GM08714 (cell line): ENCODE measurements around the gene ELOB.

ENCODE experiments used
- H3K4me3 ChIP-seq: fragments of 200-500 bp; sonication (Bioruptor generic); 2 replicates; pipeline ENCODE4 v1.5.1; 2014; ENCODE audit warnings: mild to moderate bottlenecking, low read length, inconsistent platforms
- ZNF274 ChIP-seq: IDR thresholded peaks from 2 replicates; pipeline ENCODE4 v1.6.1; 2012; ENCODE audit warnings: mild to moderate bottlenecking, low read depth, low read length

ELOB gene

GRCh38 chr16:2761886-2762583 lies 15.0 kb downstream of the ELOB start:
- TF ChIP-seq ZNF274 = no peak
- no peak overlapping the region for H3K4me3 ChIP-seq

- no peak overlapping the region for H3K4me3 ChIP-seq
- TF ChIP-seq ZNF274 = no peak
Measured at GRCh38 chr16:2761472-2761871, 15.6 kb downstream of the ELOB start.

- TF ChIP-seq ZNF274 = no peak
- H3K4me3 ChIP-seq = no peak overlapping the region
Measured at GRCh38 chr16:2757344-2757743, 19.7 kb downstream of the ELOB start.

GRCh38 chr16:2756288-2757015 lies 20.6 kb downstream of the ELOB start:
- no peak overlapping the region for H3K4me3 ChIP-seq
- no peak for TF ChIP-seq ZNF274

DNA sequence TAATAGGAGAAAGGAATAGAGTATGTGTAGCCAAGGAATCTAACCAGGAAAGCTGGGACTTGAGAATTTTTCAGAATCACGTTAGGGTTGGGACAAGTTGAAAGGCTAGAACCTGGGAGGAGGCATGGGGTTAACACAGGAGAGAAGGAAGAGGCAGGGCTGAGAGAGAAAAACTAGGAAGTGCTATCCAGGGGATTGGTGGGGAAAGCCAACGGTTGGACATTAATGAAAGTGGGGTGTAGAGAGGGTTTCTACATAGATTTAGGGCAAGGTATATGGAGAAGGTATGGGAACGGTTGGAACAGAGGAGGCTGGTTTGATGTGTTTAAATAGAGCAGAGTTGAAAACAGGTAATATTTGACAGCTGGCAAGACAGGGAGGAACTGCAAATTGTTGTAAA lies 21.9 kb downstream of the ELOB start:
- H3K4me3 ChIP-seq = peak overlapping the region; percentile 98; the same call in 1 of the 2 replicates
- TF ChIP-seq ZNF274 = no peak

DNA sequence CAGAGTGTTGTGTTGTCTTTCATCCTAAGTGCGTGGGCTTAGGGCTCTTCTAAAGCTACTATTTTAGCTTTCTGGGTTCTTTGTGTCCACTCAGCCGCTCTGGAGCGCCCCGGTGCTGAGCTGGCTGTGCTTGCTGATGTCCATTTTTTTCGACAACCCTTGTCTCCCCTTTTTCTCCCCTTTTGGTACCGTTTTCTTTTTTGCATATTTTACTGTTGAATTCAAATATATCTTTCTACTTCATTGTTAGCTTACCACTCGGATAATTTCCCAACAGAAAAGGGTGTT lies 23.4 kb downstream of the ELOB start:
- peak overlapping the region; percentile 98 for H3K4me3 ChIP-seq
- TF ChIP-seq ZNF274 = no peak

- no peak for TF ChIP-seq ZNF274
Measured at GRCh38 chr16:2752850-2753732, 24.0 kb downstream of the ELOB start.

GRCh38 chr16:2752035-2752849 lies 24.8 kb downstream of the ELOB start, which contains the start of gene SRRM2:
SRRM2 (plus strand) TSS chr16:2752638; CDS start chr16:2756365, 3,727 bp downstream.
- H3K4me3 ChIP-seq = peak within 1 kb of the TSS; percentile 98

More at GRCh38 chr16:2752850-2753732, 24.0 kb downstream of the ELOB start:
- peak overlapping the region; percentile 98 for H3K4me3 ChIP-seq

DNA sequence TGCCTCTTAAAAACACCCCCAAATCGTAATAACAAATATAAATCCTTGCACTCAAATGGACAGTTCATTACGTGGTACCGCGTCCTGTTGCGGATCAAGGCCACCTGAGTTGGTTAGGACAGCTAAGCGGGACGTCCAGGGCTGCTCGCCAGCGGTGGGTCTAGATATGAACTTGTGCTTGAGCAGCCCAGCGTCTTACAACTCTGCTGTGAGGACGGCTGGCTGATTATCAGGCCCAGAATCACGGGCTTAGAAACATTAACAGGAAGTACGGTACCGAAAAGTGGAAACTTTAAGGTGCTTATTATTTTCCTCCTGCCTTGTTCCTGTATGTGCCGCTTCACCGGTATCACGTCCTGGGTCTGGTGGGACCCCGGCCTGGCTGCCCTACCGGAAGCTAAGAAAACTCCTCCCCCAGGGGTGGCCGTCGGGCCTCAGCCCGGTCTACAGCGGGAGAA lies 25.5 kb downstream of the ELOB start:
- H3K4me3 ChIP-seq = peak overlapping the region; percentile 98; the same call in 1 of the 2 replicates
- TF ChIP-seq ZNF274 = no peak

More at GRCh38 chr16:2752035-2752849, 24.8 kb downstream of the ELOB start, which contains the start of gene SRRM2:
- no peak for TF ChIP-seq ZNF274

GRCh38 chr16:2749936-2750335 lies 27.1 kb downstream of the ELOB start:
- no peak for TF ChIP-seq ZNF274

GRCh38 chr16:2749476-2749875 lies 27.6 kb downstream of the ELOB start:
- H3K4me3 ChIP-seq = no peak overlapping the region
- no peak for TF ChIP-seq ZNF274

More at GRCh38 chr16:2749936-2750335, 27.1 kb downstream of the ELOB start:
- H3K4me3 ChIP-seq = no peak overlapping the region

- no peak overlapping the region for H3K4me3 ChIP-seq
- no peak for TF ChIP-seq ZNF274
Measured at GRCh38 chr16:2748757-2749455, 28.2 kb downstream of the ELOB start.

DNA sequence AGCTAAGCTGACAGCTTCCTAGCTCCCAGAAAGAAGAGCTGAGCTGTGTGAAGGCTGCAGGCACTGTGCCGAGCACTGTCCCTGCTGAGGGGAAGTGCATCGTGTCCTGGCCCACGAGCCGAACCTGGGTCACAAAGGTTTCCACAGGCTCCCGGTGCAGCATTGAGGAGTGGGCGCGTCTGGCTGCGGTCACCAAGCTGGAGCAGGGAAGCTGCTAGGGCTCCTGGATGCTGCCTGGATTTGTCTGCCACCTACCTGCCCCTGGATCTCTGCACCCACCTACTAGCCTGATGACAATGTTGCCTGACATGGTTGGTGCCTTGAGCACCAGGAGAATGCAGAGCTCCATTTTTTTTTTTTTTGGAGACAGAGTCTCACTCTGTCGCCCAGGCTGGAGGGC lies 31.1 kb downstream of the ELOB start:
- H3K4me3 ChIP-seq = no peak overlapping the region
- no peak for TF ChIP-seq ZNF274
